Uterus (tissue), 4 donors: Measurements from ENCODE around the gene UBE2R2. TPM values are rescaled to one million over a fixed set of nuclear protein-coding genes. Genes with fewer than 3 reads are reported as not detected.
A peak's percentile ranks its signal among the peaks of the same experiment; 100 is the strongest.

Experiments
- DNase-seq, 2 donors: peaks; one replicate each; pipeline ENCODE4 v3.0.0-alpha.2; 2019 to 2020
- H3K27ac ChIP-seq, 2 donors: fragments of 200-600 bp; sonication (generic); 1 replicate in 1 of 2; 2 replicates in 1 of 2; pipeline ENCODE4 v1.5.1; 2016 to 2018
- H3K27me3 ChIP-seq, 2 donors: fragments of 200-600 bp; sonication (generic); one replicate each; pipeline ENCODE4 v1.5.1; 2018 to 2019; ENCODE audit warnings: control low read depth in 1 of 2
- H3K36me3 ChIP-seq, 2 donors: fragments of 200-600 bp; sonication (generic); one replicate each; pipeline ENCODE4 v1.5.1; 2019; ENCODE audit warnings: control low read depth in 1 of 2
- H3K4me1 ChIP-seq, 2 donors: fragments of 200-600 bp; sonication (generic); one replicate each; pipeline ENCODE4 v1.5.1; 2018 to 2019; ENCODE audit warnings: control low read depth in 1 of 2
- H3K4me3 ChIP-seq, 2 donors: fragments of 200-600 bp; sonication (generic); 1 replicate in 1 of 2; 2 replicates in 1 of 2; pipeline ENCODE4 v1.5.1; 2018 to 2019; ENCODE audit warnings: mild to moderate bottlenecking in 1 of 2
- H3K9me3 ChIP-seq, 2 donors: fragments of 200-600 bp; sonication (generic); one replicate each; pipeline ENCODE4 v1.5.1; 2019; ENCODE audit warnings: control low read depth in 1 of 2
- CTCF ChIP-seq, 4 experiments: fragments of 200-600 bp in 2 of 4; fragments of 450-650 bp in 2 of 4; sonication (generic) in 2 of 4; IDR thresholded peaks; one replicate each; pipeline ENCODE4 v1.5.1; 2016 to 2019; ENCODE audit warnings: antibody characterized with exemption in 4 of 4, mild to moderate bottlenecking in 2 of 4, moderate library complexity in 1 of 4
- POLR2A ChIP-seq, 2 donors: fragments of 450-650 bp; IDR thresholded peaks; one replicate each; pipeline ENCODE4 v1.6.1; 2016; ENCODE audit warnings: antibody characterized with exemption in 2 of 2, mild to moderate bottlenecking in 1 of 2, moderate library complexity in 1 of 2
- intact Hi-C: fragments of 100-400 bp; cut with DNase I; formaldehyde crosslinking; loops from one replicate; pipeline ENCODE4 v1.15.1; 2023; ENCODE audit warnings: low total_unique reads
- total RNA-seq, 4 donors: library from RNA; depleted of rRNA in 3 of 4; stranded (reverse); fragments of >200 nt in 3 of 4; gene quantifications; one replicate each; pipeline versions ENCODE4 v1.1.0 to v1.2.4, GENCODE V29; 2014 to 2023
- donor health status: DM: yes; HTN: yes; CAD: no.

The UBE2R2 gene
- total RNA-seq, 4 donors from 2014 or later = 5.4 to 46.9 (median 22.1) TPM

GRCh38 chr9:33877727-33878489 lies 60.9 kb downstream of the UBE2R2 start:
- H3K4me1 ChIP-seq = no peaks in the 10 kb centered on the region
- no peak overlapping the region for H3K4me3 ChIP-seq
- H3K9me3 ChIP-seq = no peaks in the 10 kb centered on the region
- H3K27ac ChIP-seq = no peak overlapping the region
- no peak for TF ChIP-seq POLR2A (IDR thresholded peaks at IDR 0.05)
- H3K36me3 ChIP-seq = no peaks in the 10 kb centered on the region
- peak in 1 of 2 donors; percentile 35 for DNase-seq
- no peaks in the 10 kb centered on the region for H3K27me3 ChIP-seq
- intact Hi-C loops = no loop called here

GRCh38 chr9:33878691-33879366 lies 61.9 kb downstream of the UBE2R2 start:
- Histone ChIP-seq H3K4me1 (no peaks in the 10 kb centered on the region), H3K27ac (no peak overlapping the region), H3K4me3 (no peak overlapping the region), H3K9me3 (no peaks in the 10 kb centered on the region), H3K36me3 (no peaks in the 10 kb centered on the region), H3K27me3 (no peaks in the 10 kb centered on the region)
- DNase-seq = no peak
- intact Hi-C loops = no loop called here
- TF ChIP-seq CTCF (IDR thresholded peaks at IDR 0.05) = no peak
- TF ChIP-seq POLR2A (IDR thresholded peaks at IDR 0.05) = no peak

- intact Hi-C loops = no loop called here
- H3K9me3 ChIP-seq = no peaks in the 10 kb centered on the region
- no peak for DNase-seq
- no peak overlapping the region for H3K4me3 ChIP-seq
- H3K27ac ChIP-seq = no peak overlapping the region
- H3K27me3 ChIP-seq = no peaks in the 10 kb centered on the region
- H3K36me3 ChIP-seq = no peaks in the 10 kb centered on the region
- peaks cover 0 to 5% of the 10 kb centered on the region in 2 donors for H3K4me1 ChIP-seq
- TF ChIP-seq CTCF (IDR thresholded peaks at IDR 0.05) = no peak
- no peak for TF ChIP-seq POLR2A (IDR thresholded peaks at IDR 0.05)
These were observed 63.5 kb downstream of the UBE2R2 start for GRCh38 chr9:33880211-33881089.

GRCh38 chr9:33881635-33882034 lies 64.7 kb downstream of the UBE2R2 start:
- H3K9me3 ChIP-seq = no peaks in the 10 kb centered on the region
- DNase-seq = no peak
- no peaks in the 10 kb centered on the region for H3K36me3 ChIP-seq
- intact Hi-C loops = no loop called here
- H3K4me1 ChIP-seq = peaks cover 0 to 5% of the 10 kb centered on the region in 2 donors
- TF ChIP-seq POLR2A (IDR thresholded peaks at IDR 0.05) (no peak), CTCF (IDR thresholded peaks at IDR 0.05) (no peak)
- H3K27me3 ChIP-seq = no peaks in the 10 kb centered on the region
- no peak overlapping the region for H3K27ac ChIP-seq
- H3K4me3 ChIP-seq = no peak overlapping the region

DNA sequence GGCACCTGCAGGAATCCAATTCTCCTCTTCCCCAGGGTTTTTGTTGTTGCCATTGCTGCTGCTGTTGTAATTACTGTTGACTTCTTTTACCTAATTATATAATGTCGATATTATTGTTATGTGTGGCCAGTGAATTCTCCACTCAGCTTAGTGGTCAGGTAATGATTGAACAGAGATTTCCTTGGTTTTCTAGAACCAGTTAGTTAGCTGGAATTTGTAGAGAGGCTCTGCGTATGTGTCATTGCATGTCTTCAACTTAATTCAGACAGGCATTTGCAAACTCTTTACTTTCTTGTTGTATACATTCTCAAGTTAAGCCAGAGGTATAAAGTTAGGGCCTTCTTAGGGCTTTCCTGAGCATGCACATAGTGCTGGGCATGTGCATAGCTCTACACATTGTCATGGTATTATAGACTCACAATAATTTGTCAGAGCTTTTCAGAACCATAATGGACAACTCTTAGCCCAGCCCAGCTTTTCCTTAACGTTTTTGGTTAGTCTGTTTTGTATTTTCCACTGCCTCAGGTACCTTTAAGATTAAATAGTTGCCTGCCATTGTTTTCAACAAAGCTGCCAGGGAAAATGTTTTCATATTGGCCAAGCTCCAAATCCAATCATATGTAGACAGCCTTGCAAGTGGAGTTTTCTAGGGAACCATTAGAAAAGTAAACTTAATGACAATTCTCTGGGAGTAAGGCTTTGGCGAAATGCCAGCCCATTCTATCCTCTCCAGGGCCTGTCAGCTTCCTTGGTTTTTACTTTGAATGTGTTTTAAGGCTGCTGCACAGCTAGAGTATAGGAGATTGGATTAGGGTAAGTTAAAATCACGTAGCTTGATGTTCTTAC lies 68.1 kb downstream of the UBE2R2 start:
- Histone ChIP-seq H3K9me3 (no peaks in the 10 kb centered on the region), H3K27me3 (no peaks in the 10 kb centered on the region), H3K27ac (no peak overlapping the region), H3K4me3 (no peak overlapping the region), H3K36me3 (no peaks in the 10 kb centered on the region), H3K4me1 (peaks cover 0 to 5% of the 10 kb centered on the region in 2 donors)
- TF ChIP-seq CTCF (IDR thresholded peaks at IDR 0.05) (no peak), POLR2A (IDR thresholded peaks at IDR 0.05) (no peak)
- intact Hi-C loops = no loop called here
- DNase-seq = peak in 1 of 2 donors; percentile 43
